TTC549 (cell line): ENCODE measurements around the gene MRPL2.

Experiments used
- FAIRE-seq: peaks from 2 replicates; lab custom pipeline; 2012; peaks lifted over from hg19 to GRCh38; lab: Jason Lieb, UNC

The MRPL2 gene

DNA sequence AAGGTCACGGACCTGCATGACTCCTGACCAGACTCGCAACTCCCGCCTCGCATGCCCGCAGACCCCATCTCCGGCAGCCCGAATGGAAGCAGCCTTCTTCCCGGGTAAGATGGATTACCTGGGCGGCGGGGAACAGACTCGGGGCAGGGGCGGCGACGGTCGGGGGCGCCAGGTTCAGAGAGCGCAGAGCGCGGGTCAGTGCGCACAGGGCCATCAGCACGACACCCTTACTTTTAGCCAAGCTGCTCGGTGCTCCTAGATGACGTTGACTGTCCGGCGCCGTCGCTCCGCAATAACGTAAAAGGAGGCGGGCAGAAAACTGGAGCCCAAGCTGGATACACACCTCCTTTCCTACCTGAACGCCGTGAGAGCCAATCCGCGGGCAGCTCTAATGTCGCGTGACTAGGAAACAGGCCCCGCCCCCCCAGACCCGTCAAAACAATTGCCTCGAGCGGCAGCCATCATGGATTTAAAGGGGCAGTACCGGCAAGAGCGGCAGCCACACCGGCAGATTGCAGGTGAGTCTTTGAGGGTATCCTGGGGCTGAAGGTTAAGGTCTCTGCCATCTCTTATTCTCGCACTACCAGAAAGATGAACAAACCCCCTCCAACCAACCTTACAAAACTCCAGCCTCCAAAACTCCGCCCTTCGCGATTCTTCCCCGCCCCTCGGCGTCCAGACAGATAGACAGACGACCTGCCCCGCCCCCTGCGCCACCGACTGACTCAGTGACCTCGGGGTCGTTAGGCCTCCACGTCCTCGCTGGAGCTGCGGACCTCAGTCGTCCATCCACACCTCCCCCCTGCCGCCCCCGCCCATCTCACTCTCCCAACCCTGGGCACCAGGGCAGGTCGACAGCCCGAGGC lies at the start of gene MRPL2, which contains the start of gene KLC4:
Gene MRPL2, minus strand, starts transcription at position 267 of the 866 bp plus-strand sequence. Its CDS starts 53 bp downstream, at position 214.
Gene KLC4, plus strand, starts transcription at position 464 of the 866 bp plus-strand sequence. CDS start 1,705 bp downstream, outside the sequence.
- no peak for FAIRE-seq

DNA sequence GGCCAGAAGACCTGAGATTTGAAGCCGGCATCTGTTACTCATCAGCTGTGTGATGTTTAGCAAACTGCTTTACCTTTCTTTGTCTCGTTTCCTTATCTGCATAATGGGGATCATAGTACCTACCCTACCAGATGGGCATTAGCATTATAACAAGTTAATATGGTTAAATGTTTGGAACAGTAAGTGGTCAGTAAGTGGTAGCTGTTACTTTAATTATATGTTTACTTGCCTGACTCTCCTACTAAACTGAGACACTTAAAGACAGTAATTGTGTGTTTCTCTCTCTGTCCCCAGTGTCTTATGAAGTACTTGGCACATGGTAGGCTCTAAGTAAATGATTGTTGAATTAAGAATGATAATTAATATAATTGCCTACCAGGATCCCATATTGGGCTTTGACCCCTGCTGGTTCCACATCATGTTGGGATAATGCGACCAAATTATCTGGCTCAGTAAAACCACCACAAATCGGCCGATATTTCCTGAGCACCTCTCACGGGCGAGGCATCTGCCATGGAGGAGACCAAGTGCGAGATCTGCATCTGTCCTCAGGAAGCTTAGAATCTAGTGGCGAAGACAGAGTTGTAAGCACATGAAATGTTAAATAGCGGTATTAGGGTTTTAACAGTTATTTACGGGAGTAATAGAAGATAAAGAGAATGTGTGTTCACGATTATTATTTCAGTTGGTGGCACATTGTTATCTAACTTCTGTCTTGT lies 48.3 kb upstream of the MRPL2 start:
- no peak for FAIRE-seq

DNA sequence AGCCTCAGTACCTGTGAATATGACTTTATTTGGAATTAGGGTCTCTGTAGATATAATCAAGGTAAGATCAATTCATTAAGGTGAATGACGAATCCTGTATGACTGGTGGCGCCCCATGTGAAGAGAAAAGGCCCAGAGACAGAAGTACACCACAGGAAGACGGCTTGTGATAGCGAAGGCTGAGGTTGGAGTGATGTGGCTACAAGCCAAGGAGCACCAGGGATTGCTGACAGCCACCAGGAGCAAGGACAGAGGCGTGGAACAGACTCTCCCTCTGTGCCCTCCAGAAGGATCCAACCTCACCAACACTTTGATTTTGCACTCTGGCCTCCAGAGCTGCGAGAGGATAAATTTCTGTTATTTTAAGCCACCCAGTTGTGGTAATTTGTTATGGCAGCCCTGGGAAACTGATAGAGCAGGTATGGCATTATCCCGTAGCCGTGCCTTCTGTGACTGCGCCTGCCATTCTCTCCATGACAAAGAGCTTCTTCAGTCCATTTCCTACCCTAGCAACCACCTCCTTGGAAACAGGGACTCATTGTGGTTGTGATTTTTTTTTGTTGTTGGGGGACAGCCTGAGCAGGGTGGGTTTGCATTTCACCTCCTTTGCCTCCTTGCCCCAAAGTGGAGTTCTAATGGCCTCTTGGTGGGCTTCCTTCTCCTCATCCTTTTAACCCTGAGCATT lies 46.4 kb upstream of the MRPL2 start:
- no peak for FAIRE-seq

DNA sequence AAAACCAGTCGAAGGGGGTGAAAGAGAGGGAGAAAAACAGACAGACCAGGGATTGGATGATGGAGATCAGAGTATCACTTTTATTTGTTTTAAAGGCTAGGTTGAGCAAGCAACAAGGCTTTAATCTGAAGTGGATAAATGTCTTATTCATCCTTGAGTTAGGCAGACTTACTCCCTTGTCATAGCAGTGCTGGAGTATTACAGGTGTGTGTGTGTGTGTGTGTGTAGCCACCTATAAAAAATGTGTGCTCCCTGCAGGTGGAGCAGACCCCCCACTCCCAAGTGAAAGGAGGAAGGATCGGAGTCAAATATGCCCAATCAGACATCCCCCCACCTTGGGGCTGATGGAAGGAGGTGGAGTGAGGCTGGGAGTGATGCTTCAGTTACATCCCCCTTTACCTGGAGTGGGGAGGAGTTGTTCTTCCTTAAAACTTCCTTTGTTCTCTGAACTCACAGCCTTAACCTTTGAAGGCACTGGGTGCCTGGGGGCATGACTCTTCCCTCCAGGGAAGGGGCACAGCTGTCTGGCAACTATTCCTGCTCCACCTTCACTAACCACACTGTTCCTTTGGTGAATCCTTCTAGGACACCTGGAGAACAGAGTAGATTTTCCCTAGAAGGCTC lies 44.1 kb upstream of the MRPL2 start:
- no peak for FAIRE-seq

DNA sequence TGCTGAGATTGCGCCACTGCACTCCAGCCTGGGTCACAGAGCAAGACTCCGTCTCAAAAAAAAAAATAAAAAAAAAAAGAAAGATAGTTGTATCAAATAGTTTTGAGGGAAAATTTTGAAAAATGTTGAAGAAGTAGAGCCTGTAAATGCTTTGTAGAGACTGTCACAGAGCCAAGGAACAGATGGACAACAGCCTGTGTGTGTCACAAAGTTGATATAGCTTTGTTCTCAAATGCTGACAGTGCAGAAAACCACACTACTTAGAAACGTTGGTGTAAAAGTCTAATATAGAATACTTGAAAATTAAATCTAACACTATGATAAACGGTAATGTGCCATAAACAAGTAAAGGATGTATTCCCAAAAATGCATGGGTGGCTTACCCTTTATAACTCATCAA lies 42.3 kb upstream of the MRPL2 start:
- no peak for FAIRE-seq

DNA sequence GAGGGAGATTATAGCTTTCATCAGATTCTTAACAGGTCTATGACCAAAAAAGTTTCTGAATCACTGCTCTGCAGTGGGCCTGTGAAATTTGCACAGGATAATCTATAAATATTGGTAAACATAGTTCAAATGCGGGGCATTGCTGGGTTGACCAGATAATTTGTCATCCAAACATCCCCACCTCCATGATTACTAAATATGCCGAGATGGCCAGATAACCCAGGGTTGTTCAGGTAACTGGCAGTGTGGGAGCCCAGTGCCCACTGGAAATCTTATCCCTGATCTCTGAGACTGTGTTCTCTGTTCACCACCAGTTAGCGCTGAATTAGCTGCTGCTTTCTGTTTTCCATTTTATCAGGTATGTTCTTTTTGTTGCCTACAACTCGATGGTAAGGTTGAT lies 38.3 kb upstream of the MRPL2 start:
- no peak for FAIRE-seq

DNA sequence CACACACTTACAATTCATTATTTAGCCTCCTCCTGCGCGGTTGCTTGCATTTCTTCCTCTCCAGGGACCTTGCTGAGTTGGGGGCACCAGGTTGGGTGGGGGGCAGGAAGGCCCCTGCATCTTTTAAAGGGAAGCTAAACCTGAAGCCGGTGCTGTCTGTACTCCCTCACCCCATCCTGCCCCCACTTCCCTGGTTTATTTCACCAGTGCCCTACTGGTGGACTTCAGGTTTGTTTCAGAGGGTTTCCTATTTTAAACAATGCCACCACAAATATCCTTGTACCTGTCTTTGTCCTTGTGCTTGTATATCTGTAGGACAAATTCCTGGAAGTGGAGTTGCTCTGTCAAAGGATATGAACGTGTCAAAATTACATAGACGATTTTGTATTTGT lies 37.9 kb upstream of the MRPL2 start:
- no peak for FAIRE-seq

DNA sequence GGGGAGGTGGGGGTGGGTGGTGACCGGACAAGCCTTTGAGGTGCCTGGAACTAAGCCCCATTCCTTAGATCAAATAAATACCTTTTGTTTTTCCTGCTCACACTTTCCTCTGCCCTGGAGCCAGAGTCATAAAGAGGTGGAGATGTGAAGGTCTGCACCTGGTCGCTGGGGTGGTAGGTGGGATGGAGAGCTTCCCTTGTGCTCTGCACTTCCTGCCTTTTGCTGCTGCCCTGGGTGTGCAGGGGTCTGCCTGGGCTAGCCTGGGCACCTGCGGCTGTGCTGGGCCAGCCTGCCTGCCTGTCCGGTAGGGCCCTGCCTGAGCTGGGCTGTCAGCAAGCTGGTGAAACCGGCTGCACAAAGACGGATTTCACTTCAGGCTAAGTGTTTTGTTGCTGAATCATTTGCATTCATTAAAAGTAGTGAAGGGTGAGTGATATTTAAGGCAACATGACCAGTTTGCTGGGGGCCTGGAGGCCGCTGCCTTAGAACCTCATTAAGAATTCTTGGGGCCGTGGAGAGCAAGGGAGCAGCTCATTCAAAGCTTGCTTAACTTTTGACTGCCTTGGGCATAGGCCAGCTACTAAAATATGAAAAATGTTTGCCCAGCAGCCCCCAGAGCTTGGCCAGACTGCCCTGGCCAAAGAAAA lies 37.3 kb upstream of the MRPL2 start:
- no peak for FAIRE-seq

DNA sequence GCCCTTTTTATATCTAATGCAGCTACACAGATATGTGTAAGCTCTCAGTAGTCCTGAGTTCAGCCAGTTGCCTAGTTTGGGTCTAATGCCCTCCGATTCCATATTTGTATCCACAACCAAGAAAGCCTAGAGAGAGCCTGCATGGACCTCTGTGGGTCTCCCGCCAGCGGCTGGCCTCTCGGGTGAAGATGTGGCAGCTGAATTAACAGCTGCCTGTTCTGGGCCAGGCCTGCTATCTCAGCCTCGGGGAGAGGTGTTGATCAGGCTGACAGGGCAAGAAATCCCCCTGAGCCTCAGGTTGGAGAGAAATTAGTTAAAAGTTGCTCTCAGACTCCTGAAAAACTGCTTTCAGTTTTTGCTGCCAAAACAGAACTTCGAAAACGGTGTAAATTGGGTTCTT lies 36.7 kb upstream of the MRPL2 start:
- FAIRE-seq: no peak

DNA sequence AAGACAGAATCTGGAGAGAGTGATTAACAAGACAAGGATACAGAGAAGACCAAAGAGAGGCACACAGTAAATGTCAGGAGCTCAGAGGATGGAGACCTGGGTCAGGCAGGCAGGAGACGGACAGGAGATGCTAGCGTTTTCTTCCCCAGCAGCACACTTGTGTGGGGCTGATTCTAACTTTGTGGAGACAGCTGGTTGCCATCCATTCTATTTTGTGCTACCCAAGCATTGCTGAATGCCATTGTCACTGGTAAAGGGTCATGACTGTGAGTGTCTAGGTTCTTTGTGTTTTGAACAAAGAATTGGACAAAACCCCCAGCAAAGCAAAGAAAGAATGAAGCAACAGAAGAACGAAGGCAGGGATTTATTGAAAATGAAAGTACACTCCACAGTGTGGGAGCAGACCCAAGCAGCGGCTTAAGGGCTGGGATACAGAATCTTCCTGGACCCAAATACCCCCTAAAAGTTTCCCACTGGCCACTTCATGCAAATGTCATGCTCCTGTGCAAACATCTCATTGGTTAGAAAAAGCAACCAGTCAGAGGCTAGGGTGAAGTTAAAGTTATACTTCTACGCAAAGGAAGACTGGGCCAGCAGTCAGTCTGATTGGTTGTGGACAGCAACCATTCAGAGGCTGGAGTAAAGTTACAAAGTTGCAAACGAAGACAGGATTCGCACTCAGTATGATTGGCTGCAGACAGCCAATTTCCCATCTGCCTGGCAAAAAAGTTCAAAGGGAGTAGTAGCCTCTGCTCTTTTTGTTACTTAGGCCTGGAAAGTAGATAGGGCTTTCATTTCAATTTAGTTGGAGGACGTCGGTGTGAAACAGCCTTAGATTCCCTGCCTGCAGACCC lies 34.4 kb upstream of the MRPL2 start:
- no peak for FAIRE-seq

DNA sequence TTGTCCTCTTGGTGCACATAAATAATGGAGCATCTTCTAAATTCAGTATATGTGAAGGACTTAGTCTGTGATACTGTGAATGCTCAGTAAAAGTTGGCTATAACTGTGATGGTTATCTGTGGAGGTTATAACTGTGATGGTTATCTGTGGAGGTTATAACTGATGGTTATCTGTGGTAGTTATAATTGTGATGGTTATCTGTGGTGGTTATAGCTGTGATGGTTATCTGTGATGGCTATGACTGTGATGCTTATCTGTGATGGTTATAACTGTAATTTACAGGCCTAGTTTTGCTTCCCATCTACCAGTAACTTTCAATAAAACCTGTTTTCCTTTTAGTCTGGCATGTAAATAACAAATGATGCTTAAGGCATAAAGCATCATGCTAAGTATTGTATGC lies 33.4 kb upstream of the MRPL2 start:
- no peak for FAIRE-seq

DNA sequence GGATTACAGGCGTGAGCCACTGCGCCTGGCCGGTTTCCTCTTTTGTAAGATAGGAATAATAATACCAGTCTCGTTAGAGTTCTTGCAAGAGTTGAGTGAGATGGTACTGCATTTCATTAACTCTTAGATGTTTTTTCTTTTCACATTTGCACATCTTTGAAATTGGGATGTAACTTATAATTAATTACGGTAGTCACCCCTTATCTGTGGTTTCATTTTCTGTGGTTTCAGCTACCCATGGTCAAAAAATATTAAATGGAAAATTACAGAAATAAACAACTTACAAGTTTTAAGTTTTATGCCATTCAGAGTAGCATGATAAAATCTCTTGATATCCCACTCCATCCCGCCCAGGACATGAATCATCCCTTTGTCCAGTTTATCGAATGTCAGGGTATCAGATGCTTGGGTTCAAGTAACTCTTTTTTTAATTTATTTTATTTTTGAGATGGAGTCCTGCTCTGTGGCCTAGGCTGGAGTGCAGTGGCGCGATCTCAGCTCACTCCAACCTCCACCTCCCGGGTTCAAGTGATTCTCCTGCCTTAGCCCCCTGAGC lies 32.3 kb upstream of the MRPL2 start:
- FAIRE-seq: no peak

DNA sequence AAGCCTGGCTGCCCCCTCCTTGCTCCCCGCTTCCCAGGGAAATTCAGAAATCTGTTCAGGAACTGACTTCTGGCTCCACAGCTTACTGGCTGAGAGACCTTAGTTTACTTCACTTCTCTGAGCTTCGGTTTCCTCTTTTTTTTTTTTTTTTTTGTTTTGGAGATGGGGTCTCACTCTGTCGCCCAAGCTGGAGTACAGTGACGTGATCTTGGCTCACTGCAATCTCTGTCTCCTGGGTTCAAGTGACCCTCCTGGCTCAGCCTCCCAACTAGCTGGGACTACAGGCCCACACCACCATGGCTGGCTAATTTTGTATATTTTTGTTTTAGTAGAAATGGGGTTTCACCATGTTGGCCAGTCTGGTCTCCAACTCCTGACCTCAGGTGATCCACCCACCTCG lies 31.8 kb upstream of the MRPL2 start:
- no peak for FAIRE-seq

DNA sequence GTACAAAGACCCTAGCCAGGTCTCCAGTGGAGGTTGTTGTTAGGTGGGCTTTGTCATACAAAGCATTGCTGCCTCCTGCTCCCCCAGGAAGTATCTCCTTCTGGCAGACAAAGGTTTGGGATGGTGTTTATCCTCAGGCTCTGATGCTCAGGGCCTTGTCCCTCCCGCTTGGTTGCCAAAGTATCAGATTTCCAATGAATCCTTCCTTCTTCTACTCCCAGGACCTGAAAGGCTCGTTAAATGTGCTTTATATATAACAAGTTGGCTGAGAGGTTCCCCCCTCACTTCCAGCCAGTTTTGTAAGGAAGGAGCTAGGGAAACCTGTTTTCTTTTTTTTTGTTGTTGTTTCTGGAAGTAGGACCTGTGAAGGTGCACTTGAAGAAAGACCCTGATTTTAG lies 31.3 kb upstream of the MRPL2 start:
- no peak for FAIRE-seq

DNA sequence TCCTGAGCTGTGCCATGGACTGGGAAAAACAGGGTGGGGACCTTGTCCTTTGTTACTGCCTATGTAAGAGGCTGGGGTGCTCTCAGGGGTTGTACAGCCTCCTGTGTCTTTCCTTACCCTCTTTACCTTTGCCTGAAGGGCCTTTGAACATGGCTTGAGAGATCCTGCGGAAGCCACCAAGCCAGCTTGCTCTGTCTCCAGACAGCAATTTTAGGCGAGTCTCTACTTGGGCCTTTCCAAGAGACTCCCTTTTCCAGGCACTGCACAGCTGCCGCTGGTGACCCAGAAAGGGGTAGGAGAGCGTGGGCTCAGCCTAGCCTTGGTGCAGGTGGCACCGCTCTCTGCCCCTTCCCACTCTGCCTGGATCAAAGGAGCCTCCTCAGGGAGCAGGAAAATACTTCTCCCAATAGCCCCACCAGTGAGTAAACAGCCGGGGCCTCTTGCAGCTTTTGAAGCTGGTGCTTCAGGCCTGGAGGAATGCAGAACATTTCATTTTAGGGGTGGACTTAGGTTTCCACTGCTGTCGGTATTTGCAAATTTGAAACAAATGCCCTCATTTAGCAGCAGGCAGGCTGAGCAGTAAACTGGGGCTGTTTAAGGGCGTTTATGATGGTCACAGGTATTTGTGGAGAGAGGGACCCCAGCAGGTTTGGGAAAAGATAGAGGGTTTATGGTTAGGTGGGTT lies 30.8 kb upstream of the MRPL2 start:
- FAIRE-seq: no peak

DNA sequence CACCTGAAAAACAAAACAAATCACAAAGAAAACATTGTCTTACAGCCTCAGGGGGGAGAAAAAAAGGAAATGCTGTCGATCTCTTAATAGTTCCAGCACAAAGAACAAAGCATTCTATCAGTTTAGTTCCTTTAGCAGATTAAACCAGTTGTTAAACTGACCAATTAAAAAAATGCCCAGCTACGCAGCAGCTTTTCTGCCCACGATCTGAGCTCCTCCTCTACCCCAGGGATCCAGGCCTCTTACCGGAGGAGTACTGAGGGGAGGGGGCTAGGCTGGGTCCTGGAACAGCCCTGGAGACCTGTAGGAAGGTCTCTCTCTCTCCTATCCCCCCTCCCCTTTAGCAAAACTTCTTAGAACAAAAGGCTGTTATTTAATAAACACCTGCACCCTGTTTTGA lies 30.2 kb upstream of the MRPL2 start:
- FAIRE-seq: no peak

DNA sequence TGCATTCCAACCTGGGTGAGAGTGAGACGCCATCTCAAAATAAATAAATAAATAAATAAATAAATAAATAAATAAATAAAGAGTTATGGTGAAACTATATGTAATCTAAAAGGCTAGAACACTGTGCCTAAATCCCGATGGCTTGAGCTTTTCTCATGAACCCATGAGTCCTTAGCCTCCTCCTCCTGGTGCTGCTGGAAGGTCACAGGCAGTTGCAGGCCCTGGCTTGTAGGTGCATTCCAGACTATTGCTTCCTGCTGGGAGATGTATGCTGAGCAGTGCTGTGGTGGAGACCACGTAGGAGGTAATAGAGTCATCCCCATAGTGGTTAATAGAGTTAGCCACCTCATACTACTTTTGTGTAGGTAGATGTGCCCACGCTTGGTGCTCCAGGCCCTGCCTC lies 29.4 kb upstream of the MRPL2 start:
- FAIRE-seq: no peak

DNA sequence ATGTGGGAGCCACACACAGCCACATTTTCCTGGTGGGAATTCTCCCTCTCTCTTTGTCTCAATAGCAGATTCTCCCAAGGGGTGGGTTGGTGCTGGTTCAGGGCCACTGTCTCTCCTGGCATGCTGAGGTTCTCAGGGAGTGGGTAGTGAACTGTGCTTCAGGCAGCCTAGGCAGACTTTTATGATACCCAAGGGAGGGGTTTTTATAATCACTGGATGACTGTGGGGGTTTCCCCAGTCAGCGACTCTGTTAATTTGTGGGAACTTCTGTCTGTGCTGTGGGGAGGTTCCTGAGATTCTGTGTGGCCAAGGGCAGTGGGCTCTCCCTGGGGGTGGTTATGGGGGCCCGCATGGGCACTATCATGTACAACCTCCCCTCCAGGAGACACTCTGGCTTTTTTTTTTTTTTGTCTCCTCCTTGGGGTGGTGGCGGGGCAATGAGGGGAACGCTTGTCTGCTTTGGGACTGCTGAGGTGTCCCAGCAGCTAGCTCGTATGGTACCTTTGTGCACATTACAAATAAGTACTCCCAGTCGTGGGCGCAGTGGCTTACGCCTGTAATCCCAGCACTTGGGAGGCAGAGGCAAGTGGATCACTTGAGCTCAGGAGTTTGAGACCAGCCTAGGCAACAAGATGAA lies 26.9 kb upstream of the MRPL2 start:
- FAIRE-seq: no peak

DNA sequence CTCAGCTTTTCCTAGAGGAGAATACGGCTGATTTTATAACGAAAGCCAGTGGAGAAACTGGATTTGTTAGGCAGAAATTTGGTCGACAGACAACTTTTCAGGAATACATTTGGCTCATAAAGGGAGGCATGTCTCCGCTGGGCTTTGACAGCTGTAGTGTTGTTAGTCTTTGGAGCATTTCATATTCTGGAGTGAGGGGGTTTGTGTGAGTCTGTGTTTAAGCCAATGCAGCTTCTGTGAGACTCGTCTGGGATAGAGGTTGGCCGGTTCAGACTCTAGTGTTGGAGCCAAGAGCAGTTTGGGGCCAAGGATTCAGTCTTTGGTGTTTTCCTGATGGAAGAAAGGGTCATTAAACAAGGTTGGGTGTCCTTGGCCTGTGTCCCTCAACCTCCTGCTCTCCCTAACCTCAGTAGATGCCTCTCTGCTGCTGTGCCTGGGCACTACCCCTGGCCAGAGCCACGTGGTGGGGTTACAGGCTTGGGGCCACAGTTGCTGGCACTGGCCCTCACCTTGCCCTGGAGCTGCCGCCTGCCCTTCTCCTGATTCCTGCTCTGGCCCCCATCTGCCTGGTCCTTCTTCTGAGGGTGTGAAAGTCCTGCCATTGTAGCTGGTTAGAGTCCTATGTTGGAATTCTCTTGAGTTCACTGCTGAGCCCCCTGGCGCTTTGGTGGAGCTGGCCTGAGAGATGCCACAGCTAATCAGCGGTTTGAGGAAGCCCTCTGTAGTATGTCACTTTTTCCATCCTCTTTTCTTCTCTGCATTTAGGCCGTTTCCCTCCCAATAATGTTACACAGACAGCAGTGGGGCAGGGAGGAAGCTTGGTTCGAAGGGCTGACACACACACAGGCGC lies 23.8 kb upstream of the MRPL2 start:
- FAIRE-seq: no peak
